Gastrocnemius medialis (tissue), 4 donors: ENCODE results near the gene COL4A4. TPM values are rescaled to one million over a fixed set of nuclear protein-coding genes. Genes with fewer than 3 reads are reported as not detected.

Source experiments
- total RNA-seq, 4 donors: library from RNA; depleted of rRNA; stranded (reverse); fragments of >200 nt; gene quantifications; one replicate each; pipeline versions ENCODE4 v1.1.0 to v1.2.3, GENCODE V29; 2016

COL4A4 gene
- total RNA-seq, 4 donors from 2014 or later, result 2.0 to 11.4 (median 5.7) TPM

Other genes with a start within 250 kb of the COL4A4 start
- 10 to 100 TPM in 1 of 4 donors, 1 to 10 TPM in 3; 1.9 to 66.8 (median 3.8) TPM for gene COL4A3, start 419 bp upstream of the COL4A4 start, total RNA-seq
- gene MFF, start 161.0 kb upstream of the COL4A4 start, total RNA-seq, result 100 to 1,000 TPM in 3 of 4 donors, 10 to 100 TPM in 1; 94.5 to 151 (median 131) TPM
- gene TM4SF20, start 215.1 kb upstream of the COL4A4 start, total RNA-seq, result not detected
- not detected for gene SCYGR1, start 223.7 kb upstream of the COL4A4 start, total RNA-seq